NCI-H1694 (cell line): ENCODE measurements around the gene CD22.
"Not testable (repeated sequence)": the region's sequence is repeated elsewhere in the genome, so short reads cannot be mapped to it uniquely, and the experiment has no call there.

Experiments used
- DNase-seq: peaks from one replicate; lab custom pipeline; 2025; lab: John Stamatoyannopoulos, UW

CD22 gene

GRCh38 chr19:35341565-35342225 is 12.7 kb downstream of the CD22 start:
- no peak for DNase-seq

GRCh38 chr19:35342430-35342829 is 13.4 kb downstream of the CD22 start:
- no peak for DNase-seq

GRCh38 chr19:35344511-35345031 is 15.6 kb downstream of the CD22 start:
- DNase-seq, result no peak

- no peak for DNase-seq
Observed at GRCh38 chr19:35345671-35346111, 16.7 kb downstream of the CD22 start.

GRCh38 chr19:35346193-35347052 is 17.4 kb downstream of the CD22 start:
- no peak for DNase-seq

GRCh38 chr19:35347171-35347929 is 18.4 kb downstream of the CD22 start, which contains the start of gene FFAR1:
TSS of gene FFAR1 (plus strand) at chr19:35347902. CDS start at chr19:35351552, 3,650 bp downstream.
- DNase-seq, result no peak

- DNase-seq, result no peak
Observed at GRCh38 chr19:35347930-35348298, 18.9 kb downstream of the CD22 start.

- DNase-seq, result no peak
Observed at GRCh38 chr19:35348911-35349611, 20.1 kb downstream of the CD22 start.

- no peak for DNase-seq
Observed at GRCh38 chr19:35349614-35350521, 20.9 kb downstream of the CD22 start.

- no peak for DNase-seq
Observed at GRCh38 chr19:35350591-35350990, 21.6 kb downstream of the CD22 start.

GRCh38 chr19:35351411-35352176 is 22.6 kb downstream of the CD22 start:
- no peak for DNase-seq

GRCh38 chr19:35352177-35352447 is 23.1 kb downstream of the CD22 start:
- no peak for DNase-seq

GRCh38 chr19:35352448-35353304 is 23.7 kb downstream of the CD22 start:
- peak; percentile 64 for DNase-seq

GRCh38 chr19:35353635-35354034 is 24.6 kb downstream of the CD22 start:
- no peak for DNase-seq

- DNase-seq, result no peak
Observed at GRCh38 chr19:35354898-35355297, 25.9 kb downstream of the CD22 start.

- DNase-seq, result no peak
Observed at GRCh38 chr19:35355791-35356460, 26.9 kb downstream of the CD22 start.

- DNase-seq, result no peak
Observed at GRCh38 chr19:35357867-35358573, 29.0 kb downstream of the CD22 start, which contains the start of gene FFAR3. TSS of gene FFAR3 (plus strand) at chr19:35358460. CDS start at chr19:35358891, 431 bp downstream.

- not testable (repeated sequence) for DNase-seq
Observed at GRCh38 chr19:35358834-35359233, 29.8 kb downstream of the CD22 start.
